HCT116 (cell line): Measurements from ENCODE around the gene SIRT6. TPM values are rescaled to one million over a fixed set of nuclear protein-coding genes. Genes with fewer than 3 reads are reported as not detected.

Experiments
- ATAC-seq: fragments of 200-7000 bp; cut with Tn5 transposase; 2 replicates; pipeline ENCODE4 v1.9.1; 2020; ENCODE audit warnings: mild to moderate bottlenecking, moderate library complexity
- BruUV-seq: library from RNA; stranded (reverse); fragments of 400-500 nt; replicated peaks from 2 replicates; lab custom pipeline; 2021; lab: Mats Ljungman, UMichigan
- CTCF ChIA-PET: fragments of 300-600 bp; sonication (Branson Sonifier 250); formaldehyde crosslinking; loops from one replicate; lab custom pipeline; 2021; ENCODE audit warnings: antibody characterized with exemption; lab: Charles Lee
- POLR2A ChIA-PET: fragments of 300-600, 350-600 bp; sonication (Branson Sonifier 250); formaldehyde crosslinking; loops from one replicate; lab custom pipeline; 2021; ENCODE audit warnings: antibody characterized with exemption; lab: Charles Lee
- RAD21 ChIA-PET, 2 experiments: fragments of 300-600 bp; sonication (Branson Sonifier 250); formaldehyde crosslinking; loops; one replicate each; lab custom pipeline; 2023; ENCODE audit warnings: low total read pairs in 2 of 2; ENCODE audit not compliant: uncharacterized antibody in 2 of 2, unreplicated experiment in 2 of 2, low non-redundant PET in 1 of 2; lab: Charles Lee
- DNase-seq: peaks from one replicate; pipeline ENCODE4 v3.0.0-alpha.2; 2010; ENCODE audit warnings: low read depth, low spot score
- H2AFZ ChIP-seq: fragments of 200-600 bp; shearing (Covaris generic), sonication (generic); 2 replicates; pipeline ENCODE4 v1.6.1; 2017; ENCODE audit warnings: low read depth, mixed run types, mixed read lengths, antibody characterized with exemption, low read length; ENCODE audit not compliant: poor library complexity, severe bottlenecking
- H3K27ac ChIP-seq: 2 replicates; pipeline ENCODE4 v1.5.1; 2012; ENCODE audit warnings: low read depth, low read length
- H3K27me3 ChIP-seq: fragments of 200-600 bp; sonication (generic); 2 replicates; pipeline ENCODE4 v1.6.1; 2016; ENCODE audit warnings: mixed run types, low read length, mixed read lengths; ENCODE audit not compliant: insufficient read depth
- H3K36me3 ChIP-seq, 2 experiments: fragments of 200-500 bp in 1 of 2; fragments of 200-600 bp in 1 of 2; sonication (Bioruptor generic) in 1 of 2; sonication (generic) in 1 of 2; 2 replicates each; pipeline versions ENCODE4 v1.5.1 to v1.6.1; 2014 to 2016; ENCODE audit warnings: low read length in 2 of 2, inconsistent platforms in 1 of 2, mixed read lengths in 1 of 2, mixed run types in 1 of 2; ENCODE audit not compliant: insufficient read depth in 2 of 2, control insufficient read depth in 1 of 2
- H3K4me1 ChIP-seq, 2 experiments: fragments of 200-600 bp in 1 of 2; sonication (generic) in 1 of 2; 2 replicates each; pipeline versions ENCODE4 v1.5.1 to v1.6.1; 2012 to 2017; ENCODE audit warnings: low read length in 2 of 2, inconsistent platforms in 1 of 2, mild to moderate bottlenecking in 1 of 2, mixed read lengths in 1 of 2, mixed run types in 1 of 2, moderate library complexity in 1 of 2; ENCODE audit not compliant: insufficient read depth in 2 of 2, control insufficient read depth in 1 of 2
- H3K4me2 ChIP-seq: fragments of 200-600 bp; sonication (generic); 2 replicates; pipeline ENCODE4 v1.6.1; 2017; ENCODE audit warnings: mixed run types, low read length, mixed read lengths
- H3K4me3 ChIP-seq, 2 experiments: fragments of 200-600 bp in 1 of 2; sonication (generic) in 1 of 2; replicated peaks in 1 of 2; 2 replicates each; pipeline ENCODE4 v1.5.1; 2011 to 2016; ENCODE audit warnings: low read length in 2 of 2, control low read depth in 1 of 2, low read depth in 1 of 2, mild to moderate bottlenecking in 1 of 2, mixed read lengths in 1 of 2, mixed run types in 1 of 2
- H3K79me2 ChIP-seq: fragments of 200-600 bp; sonication (generic); 2 replicates; pipeline ENCODE4 v1.6.1; 2017; ENCODE audit warnings: mild to moderate bottlenecking, mixed run types, low read length, moderate library complexity, mixed read lengths; ENCODE audit not compliant: insufficient read depth
- H3K9ac ChIP-seq: fragments of 200-600 bp; sonication (generic); 2 replicates; pipeline ENCODE4 v1.6.1; 2016; ENCODE audit warnings: low read length, mixed read lengths
- H3K9me2 ChIP-seq: fragments of 200-600 bp; sonication (generic), shearing (Covaris generic); 2 replicates; pipeline ENCODE4 v1.6.1; 2017; ENCODE audit warnings: mixed run types, mild to moderate bottlenecking, moderate library complexity; ENCODE audit not compliant: insufficient read depth
- H3K9me3 ChIP-seq, 2 experiments: fragments of 200-500 bp in 1 of 2; fragments of 200-600 bp in 1 of 2; sonication (Bioruptor generic) in 1 of 2; sonication (generic) in 1 of 2; 2 replicates each; pipeline ENCODE4 v1.6.1; 2014 to 2017; ENCODE audit warnings: low read length in 2 of 2, mixed read lengths in 2 of 2, inconsistent platforms in 1 of 2, low read depth in 1 of 2, mild to moderate bottlenecking in 1 of 2, mixed run types in 1 of 2, moderate library complexity in 1 of 2; ENCODE audit not compliant: control insufficient read depth in 1 of 2, insufficient read depth in 1 of 2
- H4K20me1 ChIP-seq: fragments of 200-600 bp; sonication (generic), shearing (Covaris generic); 2 replicates; pipeline ENCODE4 v1.6.1; 2017; ENCODE audit warnings: mixed run types, mild to moderate bottlenecking, moderate library complexity; ENCODE audit not compliant: insufficient read depth
- CBX3 ChIP-seq: IDR thresholded peaks from 2 replicates; pipeline ENCODE4 v1.6.1; 2012; ENCODE audit warnings: low read depth
- CEBPB ChIP-seq: IDR thresholded peaks from 2 replicates; pipeline ENCODE4 v1.6.1; 2012; ENCODE audit warnings: low read depth
- EGR1 ChIP-seq: IDR thresholded peaks from 2 replicates; pipeline ENCODE4 v1.6.1; 2012; ENCODE audit warnings: low read depth
- ELF1 ChIP-seq: IDR thresholded peaks from 2 replicates; pipeline ENCODE4 v1.6.1; 2012; ENCODE audit warnings: low read depth, borderline replicate concordance
- EZH2 ChIP-seq: fragments of 200-600 bp; sonication (generic); IDR thresholded peaks from 2 replicates; pipeline ENCODE4 v1.6.1; 2017; ENCODE audit warnings: antibody characterized with exemption, mixed run types
- EZH2phosphoT487 ChIP-seq: fragments of 200-600 bp; IDR thresholded peaks from 2 replicates; pipeline ENCODE4 v1.6.1; 2018; ENCODE audit warnings: antibody characterized with exemption, borderline replicate concordance
- FOSL1 ChIP-seq: IDR thresholded peaks from 2 replicates; pipeline ENCODE4 v1.6.1; 2012; ENCODE audit warnings: low read depth
- MAX ChIP-seq: IDR thresholded peaks from 2 replicates; pipeline ENCODE4 v1.6.1; 2012
- POLR2A ChIP-seq: IDR thresholded peaks from 2 replicates; pipeline ENCODE4 v1.7.0; 2011; ENCODE audit warnings: borderline replicate concordance; ENCODE audit not compliant: insufficient read depth, insufficient read length; ENCODE audit errors: extremely low read depth
- POLR2AphosphoS5 ChIP-seq: IDR thresholded peaks from 2 replicates; pipeline ENCODE4 v1.6.1; 2011; ENCODE audit warnings: mild to moderate bottlenecking, low read depth, low read length, moderate library complexity
- RAD21 ChIP-seq: IDR thresholded peaks from 2 replicates; pipeline ENCODE4 v1.6.1; 2012; ENCODE audit warnings: low read depth, mild to moderate bottlenecking
- SIN3A ChIP-seq: IDR thresholded peaks from 2 replicates; pipeline ENCODE4 v1.6.1; 2012; ENCODE audit warnings: low read depth
- SP1 ChIP-seq: IDR thresholded peaks from 2 replicates; pipeline ENCODE4 v1.6.1; 2012; ENCODE audit warnings: low read depth
- SRF ChIP-seq: IDR thresholded peaks from 2 replicates; pipeline ENCODE4 v1.6.1; 2012; ENCODE audit warnings: low read depth
- YY1 ChIP-seq: IDR thresholded peaks from 2 replicates; pipeline ENCODE4 v1.6.1; 2011; ENCODE audit warnings: low read length, low read depth, moderate library complexity, mild to moderate bottlenecking; ENCODE audit not compliant: insufficient replicate concordance; ENCODE audit errors: extremely low read depth
- ZBTB33 ChIP-seq: IDR thresholded peaks from 2 replicates; pipeline ENCODE4 v1.6.1; 2011; ENCODE audit warnings: mild to moderate bottlenecking, low read length, moderate library complexity; ENCODE audit not compliant: insufficient replicate concordance; ENCODE audit errors: extremely low read depth
- intact Hi-C: fragments of 100-400 bp; cut with micrococcal nuclease; formaldehyde crosslinking; loops from 2 replicates; pipeline ENCODE4 v1.10.0; 2022
- total RNA-seq: library from RNA; stranded (reverse); gene quantifications from one replicate; pipeline ENCODE4 v1.2.1, GENCODE V29; 2021; ENCODE audit not compliant: unreplicated experiment
- TF ChIP-seq, protein P1 (sequence below): IDR thresholded peaks from 2 replicates; pipeline ENCODE4 v1.6.1; 2012; ENCODE audit warnings: low read depth
- TF ChIP-seq, protein P2 (sequence below): IDR thresholded peaks from 2 replicates; pipeline ENCODE4 v1.6.1; 2012

SIRT6 gene
- total RNA-seq, 1 experiment from 2014 or later = 36.3 TPM

- ChIA-PET POLR2A (interaction anchor here (0.6 to 0.7 kb wide), 4 partner anchors 24 to 452 kb away, joined by 3 to 5 read pairs (median 3); partner anchors contain the start of gene EEF2), RAD21 (interaction anchor here in 1 of 2 experiments (0.6 kb wide), 1 partner anchor 146 kb away, joined by 4 read pairs; no protein-coding TSS in a partner anchor), CTCF (interaction anchor here (0.6 to 2.0 kb wide), 17 partner anchors 13 to 480 kb away, joined by 3 to 14 read pairs (median 5); partner anchors contain the start of genes EEF2 and MRPL54)
- peaks cover 21 to 40% of the 10 kb centered on the region in 2 experiments for H3K4me1 ChIP-seq
- H3K27me3 ChIP-seq = no peaks in the 10 kb centered on the region
- peak overlapping the region; percentile 33 for H2AFZ ChIP-seq
- peak overlapping the region; percentile 77 for H3K4me2 ChIP-seq
- DNase-seq = peak; percentile 66
- H3K4me3 ChIP-seq = peak overlapping the region; percentile 40 to 48
- intact Hi-C loops = loop anchor here (5.0 to 10.0 kb wide), 3 partner anchors 146 to 634 kb away; partner anchors contain the start of gene HMG20B
- no peaks in the 10 kb centered on the region for H3K79me2 ChIP-seq
- ATAC-seq = peak; percentile 77
- BruUV-seq = no TSS peak
- no peaks in the 10 kb centered on the region for H4K20me1 ChIP-seq
- H3K9me2 ChIP-seq = no peaks in the 10 kb centered on the region
- peak overlapping the region; percentile 70 for H3K27ac ChIP-seq
- peak overlapping the region; percentile 58 for H3K9ac ChIP-seq
- no peaks in the 10 kb centered on the region for H3K36me3 ChIP-seq
- no peaks in the 10 kb centered on the region for H3K9me3 ChIP-seq
- TF ChIP-seq, protein P1, sequence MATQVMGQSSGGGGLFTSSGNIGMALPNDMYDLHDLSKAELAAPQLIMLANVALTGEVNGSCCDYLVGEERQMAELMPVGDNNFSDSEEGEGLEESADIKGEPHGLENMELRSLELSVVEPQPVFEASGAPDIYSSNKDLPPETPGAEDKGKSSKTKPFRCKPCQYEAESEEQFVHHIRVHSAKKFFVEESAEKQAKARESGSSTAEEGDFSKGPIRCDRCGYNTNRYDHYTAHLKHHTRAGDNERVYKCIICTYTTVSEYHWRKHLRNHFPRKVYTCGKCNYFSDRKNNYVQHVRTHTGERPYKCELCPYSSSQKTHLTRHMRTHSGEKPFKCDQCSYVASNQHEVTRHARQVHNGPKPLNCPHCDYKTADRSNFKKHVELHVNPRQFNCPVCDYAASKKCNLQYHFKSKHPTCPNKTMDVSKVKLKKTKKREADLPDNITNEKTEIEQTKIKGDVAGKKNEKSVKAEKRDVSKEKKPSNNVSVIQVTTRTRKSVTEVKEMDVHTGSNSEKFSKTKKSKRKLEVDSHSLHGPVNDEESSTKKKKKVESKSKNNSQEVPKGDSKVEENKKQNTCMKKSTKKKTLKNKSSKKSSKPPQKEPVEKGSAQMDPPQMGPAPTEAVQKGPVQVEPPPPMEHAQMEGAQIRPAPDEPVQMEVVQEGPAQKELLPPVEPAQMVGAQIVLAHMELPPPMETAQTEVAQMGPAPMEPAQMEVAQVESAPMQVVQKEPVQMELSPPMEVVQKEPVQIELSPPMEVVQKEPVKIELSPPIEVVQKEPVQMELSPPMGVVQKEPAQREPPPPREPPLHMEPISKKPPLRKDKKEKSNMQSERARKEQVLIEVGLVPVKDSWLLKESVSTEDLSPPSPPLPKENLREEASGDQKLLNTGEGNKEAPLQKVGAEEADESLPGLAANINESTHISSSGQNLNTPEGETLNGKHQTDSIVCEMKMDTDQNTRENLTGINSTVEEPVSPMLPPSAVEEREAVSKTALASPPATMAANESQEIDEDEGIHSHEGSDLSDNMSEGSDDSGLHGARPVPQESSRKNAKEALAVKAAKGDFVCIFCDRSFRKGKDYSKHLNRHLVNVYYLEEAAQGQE = no peak
- TF ChIP-seq ELF1 (no peak), EGR1 (no peak), EZH2phosphoT487 (no peak), CBX3 (peak; percentile 41; the same call in 1 of the 2 replicates), MAX (no peak), RAD21 (peak; percentile 77), SRF (no peak), EZH2 (no peak), SP1 (peak; percentile 61), SIN3A (no peak), ZBTB33 (no peak), POLR2AphosphoS5 (peak; percentile 33; the same call in 1 of the 2 replicates), POLR2A (no peak), FOSL1 (peak; percentile 59), CEBPB (no peak), YY1 (peak; percentile 12)
- TF ChIP-seq, protein P2, sequence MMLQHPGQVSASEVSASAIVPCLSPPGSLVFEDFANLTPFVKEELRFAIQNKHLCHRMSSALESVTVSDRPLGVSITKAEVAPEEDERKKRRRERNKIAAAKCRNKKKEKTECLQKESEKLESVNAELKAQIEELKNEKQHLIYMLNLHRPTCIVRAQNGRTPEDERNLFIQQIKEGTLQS = no peak
Measured at GRCh38 chr19:4208385-4209094, 26.2 kb upstream of the SIRT6 start.
